SK-N-SH (cell line): Measurements from ENCODE around the gene GSE1.

Source experiments
- CTCF ChIP-seq: fragments of 200-600 bp; sonication (generic); IDR thresholded peaks from 2 replicates; pipeline ENCODE4 v1.6.1; 2017; ENCODE audit warnings: antibody characterized with exemption, mild to moderate bottlenecking, moderate library complexity
- FOXM1 ChIP-seq: IDR thresholded peaks from 2 replicates; pipeline ENCODE4 v1.4.0; 2012; ENCODE audit warnings: low read depth, mild to moderate bottlenecking
- REST ChIP-seq: IDR thresholded peaks from 2 replicates; pipeline ENCODE4 v1.6.1; 2012; ENCODE audit warnings: mild to moderate bottlenecking, low read depth, low read length, moderate library complexity

GRCh38 chr16:85587762-85588556, 25.2 kb upstream of the GSE1 start:
- TF ChIP-seq CTCF (no peak), FOXM1 (no peak), REST (no peak)
